ENCODE results near the gene PNLIPRP2. TPM values are rescaled to one million over a fixed set of nuclear protein-coding genes. Genes with fewer than 3 reads are reported as not detected.

The PNLIPRP2 gene
- total RNA-seq, 4 donors from 2014 or later, result not detected

GRCh38 chr10:116653885-116654284 lies 33.1 kb downstream of the PNLIPRP2 start:
- H3K36me3 ChIP-seq, result no peaks in the 10 kb centered on the region
- H3K27me3 ChIP-seq, result peaks cover 0 to 9% (median 0%) of the 10 kb centered on the region in 4 donors
- intact Hi-C loops (cut with DNase I), result no loop called here
- no peak overlapping the region for H3K27ac ChIP-seq (replicated peaks in 1 of 4)
- peaks cover 0 to 6% (median 0%) of the 10 kb centered on the region in 4 donors for H3K9me3 ChIP-seq
- H3K4me1 ChIP-seq, result no peaks in the 10 kb centered on the region
- WGBS, result 95% methylated on average over 1 of the region's 1 CpG
- DNase-seq (ENCODE audit: extremely low spot score), result peak; percentile 8
- no peak overlapping the region for H3K4me3 ChIP-seq
- TF ChIP-seq EP300 (IDR thresholded peaks at IDR 0.05), result no peak
- TF ChIP-seq POLR2A (IDR thresholded peaks at IDR 0.05; ENCODE audit: low read depth), result no peak
- TF ChIP-seq, protein P1, sequence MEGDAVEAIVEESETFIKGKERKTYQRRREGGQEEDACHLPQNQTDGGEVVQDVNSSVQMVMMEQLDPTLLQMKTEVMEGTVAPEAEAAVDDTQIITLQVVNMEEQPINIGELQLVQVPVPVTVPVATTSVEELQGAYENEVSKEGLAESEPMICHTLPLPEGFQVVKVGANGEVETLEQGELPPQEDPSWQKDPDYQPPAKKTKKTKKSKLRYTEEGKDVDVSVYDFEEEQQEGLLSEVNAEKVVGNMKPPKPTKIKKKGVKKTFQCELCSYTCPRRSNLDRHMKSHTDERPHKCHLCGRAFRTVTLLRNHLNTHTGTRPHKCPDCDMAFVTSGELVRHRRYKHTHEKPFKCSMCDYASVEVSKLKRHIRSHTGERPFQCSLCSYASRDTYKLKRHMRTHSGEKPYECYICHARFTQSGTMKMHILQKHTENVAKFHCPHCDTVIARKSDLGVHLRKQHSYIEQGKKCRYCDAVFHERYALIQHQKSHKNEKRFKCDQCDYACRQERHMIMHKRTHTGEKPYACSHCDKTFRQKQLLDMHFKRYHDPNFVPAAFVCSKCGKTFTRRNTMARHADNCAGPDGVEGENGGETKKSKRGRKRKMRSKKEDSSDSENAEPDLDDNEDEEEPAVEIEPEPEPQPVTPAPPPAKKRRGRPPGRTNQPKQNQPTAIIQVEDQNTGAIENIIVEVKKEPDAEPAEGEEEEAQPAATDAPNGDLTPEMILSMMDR (IDR thresholded peaks at IDR 0.05), result no peak

DNA sequence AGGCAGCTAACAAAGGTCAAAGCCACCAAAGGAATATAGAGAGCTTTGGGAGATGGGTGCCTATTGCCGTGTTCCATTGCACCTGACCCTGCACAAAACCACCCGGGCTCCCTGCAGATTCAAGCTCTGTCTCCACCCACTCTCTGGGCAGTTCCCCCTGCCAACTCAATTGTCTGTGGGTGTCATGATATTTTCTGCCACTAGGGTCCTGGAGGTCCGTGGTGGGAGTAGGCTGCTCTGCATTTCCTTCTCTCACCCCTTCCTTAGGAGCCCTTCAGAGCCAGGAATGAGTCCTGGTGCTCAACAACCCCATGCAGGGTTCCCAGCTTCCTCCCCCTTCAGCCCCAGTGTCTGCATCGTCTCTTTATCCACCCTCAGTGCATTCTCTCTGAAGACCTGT lies 34.1 kb downstream of the PNLIPRP2 start:
- intact Hi-C loops (cut with DNase I), result no loop called here
- Histone ChIP-seq H3K9me3 (peaks cover 0 to 4% (median 0%) of the 10 kb centered on the region in 4 donors), H3K4me1 (no peaks in the 10 kb centered on the region), H3K27ac (replicated peaks in 1 of 4) (no peak overlapping the region), H3K27me3 (peaks cover 0 to 9% (median 0%) of the 10 kb centered on the region in 4 donors), H3K4me3 (no peak overlapping the region), H3K36me3 (no peaks in the 10 kb centered on the region)
- WGBS, result 40% methylated on average over 3 of the region's 4 CpGs
- DNase-seq (ENCODE audit: extremely low spot score), result peak; percentile 55
- TF ChIP-seq POLR2AphosphoS5 (IDR thresholded peaks at IDR 0.05), result no peak
- TF ChIP-seq, protein P1 (IDR thresholded peaks at IDR 0.05), result peak in 1 of 3 experiments; percentile 4

- H3K27me3 ChIP-seq, result peaks cover 0 to 9% (median 0%) of the 10 kb centered on the region in 4 donors
- intact Hi-C loops (cut with DNase I), result no loop called here
- whole genome bisulfite sequencing, result 92% methylated on average over 2 of the region's 2 CpGs
- DNase-seq (ENCODE audit: extremely low spot score), result peak; percentile 79
- no peak overlapping the region for H3K4me3 ChIP-seq
- no peaks in the 10 kb centered on the region for H3K36me3 ChIP-seq
- H3K4me1 ChIP-seq, result no peaks in the 10 kb centered on the region
- H3K27ac ChIP-seq (replicated peaks in 1 of 4), result no peak overlapping the region
- no peaks in the 10 kb centered on the region for H3K9me3 ChIP-seq
- TF ChIP-seq EP300 (IDR thresholded peaks at IDR 0.05) (no peak), POLR2AphosphoS5 (IDR thresholded peaks at IDR 0.05) (no peak), POLR2A (IDR thresholded peaks at IDR 0.05; ENCODE audit: low read depth) (no peak)
- TF ChIP-seq, protein P1 (IDR thresholded peaks at IDR 0.05), result no peak
These were observed 34.8 kb downstream of the PNLIPRP2 start for GRCh38 chr10:116655568-116655967.

GRCh38 chr10:116656044-116656443 lies 35.3 kb downstream of the PNLIPRP2 start:
- WGBS, result 87% methylated on average over 4 of the region's 4 CpGs
- Histone ChIP-seq H3K27me3 (peaks cover 0 to 9% (median 0%) of the 10 kb centered on the region in 4 donors), H3K9me3 (no peaks in the 10 kb centered on the region), H3K4me3 (no peak overlapping the region), H3K4me1 (no peaks in the 10 kb centered on the region), H3K36me3 (no peaks in the 10 kb centered on the region), H3K27ac (replicated peaks in 1 of 4) (no peak overlapping the region)
- intact Hi-C loops (cut with DNase I), result no loop called here
- TF ChIP-seq POLR2AphosphoS5 (IDR thresholded peaks at IDR 0.05) (no peak), POLR2A (IDR thresholded peaks at IDR 0.05; ENCODE audit: low read depth) (no peak), EP300 (IDR thresholded peaks at IDR 0.05) (no peak)
- TF ChIP-seq, protein P1 (IDR thresholded peaks at IDR 0.05), result no peak
- peak; percentile 29 for DNase-seq (ENCODE audit: extremely low spot score)

DNA sequence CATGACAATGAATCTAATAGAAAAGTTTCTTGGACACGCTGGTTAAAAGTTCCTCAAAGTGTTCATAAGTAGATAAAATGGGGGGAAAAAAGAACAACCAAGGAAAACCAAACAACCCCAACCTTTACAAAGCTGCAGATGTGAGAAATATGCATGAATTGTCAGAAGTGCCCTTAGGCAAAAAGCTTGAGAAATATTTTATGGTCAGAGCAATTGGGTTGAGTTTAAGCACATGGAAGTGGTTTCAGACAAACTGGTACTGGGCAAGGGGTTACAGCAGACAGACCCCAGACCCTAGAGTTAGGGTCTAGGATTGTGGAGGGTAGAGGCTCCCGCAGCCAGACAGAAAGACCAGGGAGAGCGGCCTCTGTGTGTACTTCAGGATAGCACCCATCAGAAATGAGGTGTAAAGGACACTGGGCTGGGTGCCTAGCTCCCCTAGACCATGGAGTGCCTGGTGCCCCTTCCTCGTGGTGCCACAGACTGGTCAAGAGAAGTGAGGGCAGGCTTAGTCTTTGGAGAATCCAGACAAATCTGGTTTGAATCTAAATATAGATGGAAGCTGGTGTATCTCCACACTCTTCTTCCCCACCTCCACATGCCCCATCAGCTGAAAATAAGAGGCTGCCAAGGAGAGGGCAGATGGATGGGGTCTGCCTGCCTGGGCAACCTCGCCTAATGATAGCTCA lies 37.3 kb downstream of the PNLIPRP2 start:
- Histone ChIP-seq H3K4me3 (no peak overlapping the region), H3K27me3 (peaks cover 0 to 9% (median 0%) of the 10 kb centered on the region in 4 donors), H3K9me3 (no peaks in the 10 kb centered on the region), H3K27ac (replicated peaks in 1 of 4) (no peak overlapping the region), H3K4me1 (no peaks in the 10 kb centered on the region), H3K36me3 (no peaks in the 10 kb centered on the region)
- WGBS, result 89% methylated on average over 5 of the region's 5 CpGs
- DNase-seq (ENCODE audit: extremely low spot score), result peak; percentile 81
- intact Hi-C loops (cut with DNase I), result no loop called here
- no peak for TF ChIP-seq POLR2AphosphoS5 (IDR thresholded peaks at IDR 0.05)
- TF ChIP-seq, protein P1 (IDR thresholded peaks at IDR 0.05), result no peak
- no peak for TF ChIP-seq POLR2A (IDR thresholded peaks at IDR 0.05; ENCODE audit: low read depth)
- TF ChIP-seq EP300 (IDR thresholded peaks at IDR 0.05), result no peak

All from esophagus muscularis mucosa (tissue), 4 donors.